ENCODE results near the gene ASB10. TPM values are rescaled to one million over a fixed set of nuclear protein-coding genes. Genes with fewer than 3 reads are reported as not detected.

The ASB10 gene
- total RNA-seq, 1 donor from 2014 or later, result not detected

- H3K36me3 ChIP-seq (ENCODE audit: control insufficient read depth, insufficient read depth, low read length), result peaks cover 32% of the 10 kb centered on the region
- FAIRE-seq, result no peak
- TF ChIP-seq CTCF (IDR thresholded peaks at IDR 0.05; ENCODE audit: insufficient read depth, low read length, severe bottlenecking), result no peak
- no peak for DNase-seq (ENCODE audit: low read depth)
- no peak overlapping the region for H3K4me3 ChIP-seq (ENCODE audit: low read depth, low read length)
- no peaks in the 10 kb centered on the region for H3K27me3 ChIP-seq (ENCODE audit: control insufficient read depth, insufficient read depth, low read length)
Observed at GRCh38 chr7:151143261-151144015, 43.6 kb downstream of the ASB10 start.

GRCh38 chr7:151142686-151143040, 44.4 kb downstream of the ASB10 start:
- DNase-seq (ENCODE audit: low read depth) (no peak), FAIRE-seq (no peak)
- no peaks in the 10 kb centered on the region for H3K27me3 ChIP-seq (ENCODE audit: control insufficient read depth, insufficient read depth, low read length)
- peaks cover 36% of the 10 kb centered on the region for H3K36me3 ChIP-seq (ENCODE audit: control insufficient read depth, insufficient read depth, low read length)
- no peak overlapping the region for H3K4me3 ChIP-seq (ENCODE audit: low read depth, low read length)
- TF ChIP-seq CTCF (IDR thresholded peaks at IDR 0.05; ENCODE audit: insufficient read depth, low read length, severe bottlenecking), result no peak

GRCh38 chr7:151141855-151142685, 45.0 kb downstream of the ASB10 start:
- Histone ChIP-seq H3K27me3 (ENCODE audit: control insufficient read depth, insufficient read depth, low read length) (no peaks in the 10 kb centered on the region), H3K36me3 (ENCODE audit: control insufficient read depth, insufficient read depth, low read length) (peaks cover 38% of the 10 kb centered on the region), H3K4me3 (ENCODE audit: low read depth, low read length) (no peak overlapping the region)
- FAIRE-seq, result no peak
- no peak for TF ChIP-seq CTCF (IDR thresholded peaks at IDR 0.05; ENCODE audit: insufficient read depth, low read length, severe bottlenecking)
- DNase-seq (ENCODE audit: low read depth), result no peak

GRCh38 chr7:151141311-151141854, 45.7 kb downstream of the ASB10 start:
- H3K36me3 ChIP-seq (ENCODE audit: control insufficient read depth, insufficient read depth, low read length), result peaks cover 43% of the 10 kb centered on the region

GRCh38 chr7:151140826-151141225, 46.2 kb downstream of the ASB10 start:
- FAIRE-seq, result no peak
- Histone ChIP-seq H3K27me3 (ENCODE audit: control insufficient read depth, insufficient read depth, low read length) (no peaks in the 10 kb centered on the region), H3K4me3 (ENCODE audit: low read depth, low read length) (no peak overlapping the region), H3K36me3 (ENCODE audit: control insufficient read depth, insufficient read depth, low read length) (peaks cover 47% of the 10 kb centered on the region)
- no peak for DNase-seq (ENCODE audit: low read depth)
- TF ChIP-seq CTCF (IDR thresholded peaks at IDR 0.05; ENCODE audit: insufficient read depth, low read length, severe bottlenecking), result no peak

More at GRCh38 chr7:151141311-151141854, 45.7 kb downstream of the ASB10 start:
- no peak for TF ChIP-seq CTCF (IDR thresholded peaks at IDR 0.05; ENCODE audit: insufficient read depth, low read length, severe bottlenecking)
- DNase-seq (ENCODE audit: low read depth) (no peak), FAIRE-seq (no peak)
- Histone ChIP-seq H3K27me3 (ENCODE audit: control insufficient read depth, insufficient read depth, low read length) (no peaks in the 10 kb centered on the region), H3K4me3 (ENCODE audit: low read depth, low read length) (no peak overlapping the region)
